AG04449 (cell line): ENCODE results near the gene RAPSN.

Experiments
- CTCF ChIA-PET: fragments of 350-600 bp; formaldehyde crosslinking; extraction: SDS; loops from one replicate; lab custom pipeline; 2021; ENCODE audit warnings: antibody characterized with exemption; lab: Yijun Ruan, JAX
- POLR2A ChIA-PET: fragments of 400-600, 350-600 bp; formaldehyde crosslinking; extraction: SDS; loops from one replicate; lab custom pipeline; 2020; ENCODE audit warnings: antibody characterized with exemption, inconsistent platforms; lab: Yijun Ruan, JAX
- DNase-seq: peaks from one replicate; pipeline ENCODE4 v3.0.0-alpha.2; 2010; ENCODE audit warnings: low read depth, low spot score
- H3K4me3 ChIP-seq: 2 replicates; pipeline ENCODE4 v1.5.1; 2011; ENCODE audit warnings: low read depth, mild to moderate bottlenecking, control low read depth, low read length
- TF ChIP-seq, protein P1 (sequence below): IDR thresholded peaks from one replicate; pipeline ENCODE4 v1.5.1; 2011; ENCODE audit warnings: mild to moderate bottlenecking, moderate library complexity, low read length, control low read depth, inconsistent platforms; ENCODE audit not compliant: insufficient read depth; ENCODE audit errors: missing control alignments

RAPSN gene

DNA sequence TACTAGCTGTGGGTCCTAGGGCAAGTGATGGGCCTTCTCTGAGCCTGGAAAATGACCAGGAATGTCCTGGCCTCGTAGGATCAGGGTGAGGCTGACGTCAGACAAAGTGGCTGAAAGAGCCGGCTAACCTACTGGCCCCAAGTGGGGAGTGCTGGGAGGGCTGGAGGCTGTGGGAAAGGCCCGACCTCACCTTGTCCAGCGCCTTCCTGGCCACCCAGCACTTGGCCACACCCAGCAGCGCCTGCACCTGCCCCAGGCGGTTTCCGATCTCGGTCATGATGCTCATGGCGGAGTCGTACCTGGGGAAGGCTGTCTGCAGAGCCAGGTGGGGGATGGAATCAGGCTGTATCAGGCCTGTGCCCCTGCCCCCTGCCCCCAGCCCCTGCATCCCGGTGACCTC lies 7.5 kb downstream of the RAPSN start:
- H3K4me3 ChIP-seq: no peak overlapping the region
- no peak for DNase-seq
- TF ChIP-seq, protein P1, sequence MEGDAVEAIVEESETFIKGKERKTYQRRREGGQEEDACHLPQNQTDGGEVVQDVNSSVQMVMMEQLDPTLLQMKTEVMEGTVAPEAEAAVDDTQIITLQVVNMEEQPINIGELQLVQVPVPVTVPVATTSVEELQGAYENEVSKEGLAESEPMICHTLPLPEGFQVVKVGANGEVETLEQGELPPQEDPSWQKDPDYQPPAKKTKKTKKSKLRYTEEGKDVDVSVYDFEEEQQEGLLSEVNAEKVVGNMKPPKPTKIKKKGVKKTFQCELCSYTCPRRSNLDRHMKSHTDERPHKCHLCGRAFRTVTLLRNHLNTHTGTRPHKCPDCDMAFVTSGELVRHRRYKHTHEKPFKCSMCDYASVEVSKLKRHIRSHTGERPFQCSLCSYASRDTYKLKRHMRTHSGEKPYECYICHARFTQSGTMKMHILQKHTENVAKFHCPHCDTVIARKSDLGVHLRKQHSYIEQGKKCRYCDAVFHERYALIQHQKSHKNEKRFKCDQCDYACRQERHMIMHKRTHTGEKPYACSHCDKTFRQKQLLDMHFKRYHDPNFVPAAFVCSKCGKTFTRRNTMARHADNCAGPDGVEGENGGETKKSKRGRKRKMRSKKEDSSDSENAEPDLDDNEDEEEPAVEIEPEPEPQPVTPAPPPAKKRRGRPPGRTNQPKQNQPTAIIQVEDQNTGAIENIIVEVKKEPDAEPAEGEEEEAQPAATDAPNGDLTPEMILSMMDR: no peak
- POLR2A ChIA-PET: no interaction called here
- CTCF ChIA-PET: interaction anchor here (1.0 to 2.7 kb wide), 2 partner anchors 15 to 67 kb away, joined by 3 to 7 read pairs; partner anchors contain the start of gene PSMC3

GRCh38 chr11:47440054-47440476 lies 8.9 kb downstream of the RAPSN start:
- ChIA-PET CTCF (interaction anchor here (1.1 to 2.7 kb wide), 3 partner anchors 15 to 66 kb away, joined by 3 to 7 read pairs (median 5); no protein-coding TSS in a partner anchor), POLR2A (no interaction called here)
- H3K4me3 ChIP-seq: no peak overlapping the region
- TF ChIP-seq, protein P1: no peak
- DNase-seq: no peak

- CTCF ChIA-PET: interaction anchor here (1.8 to 2.7 kb wide), 2 partner anchors 16 to 65 kb away, joined by 5 to 7 read pairs; no protein-coding TSS in a partner anchor
- POLR2A ChIA-PET: interaction anchor here (0.8 kb wide), 1 partner anchor 9 kb away, joined by 3 read pairs; no protein-coding TSS in a partner anchor
- TF ChIP-seq, protein P1: no peak
- no peak for DNase-seq
- no peak overlapping the region for H3K4me3 ChIP-seq
These were observed 10.2 kb downstream of the RAPSN start for GRCh38 chr11:47438721-47439120.

GRCh38 chr11:47437746-47438418 lies 11.1 kb downstream of the RAPSN start:
- CTCF ChIA-PET: interaction anchor here (0.9 to 1.4 kb wide), 3 partner anchors 11 to 17 kb away, joined by 3 to 4 read pairs (median 3); partner anchors contain the start of gene RAPSN
- TF ChIP-seq, protein P1: no peak
- DNase-seq: no peak
- POLR2A ChIA-PET: interaction anchor here (0.8 kb wide), 1 partner anchor 10 kb away, joined by 3 read pairs; no protein-coding TSS in a partner anchor
- H3K4me3 ChIP-seq: no peak overlapping the region

DNA sequence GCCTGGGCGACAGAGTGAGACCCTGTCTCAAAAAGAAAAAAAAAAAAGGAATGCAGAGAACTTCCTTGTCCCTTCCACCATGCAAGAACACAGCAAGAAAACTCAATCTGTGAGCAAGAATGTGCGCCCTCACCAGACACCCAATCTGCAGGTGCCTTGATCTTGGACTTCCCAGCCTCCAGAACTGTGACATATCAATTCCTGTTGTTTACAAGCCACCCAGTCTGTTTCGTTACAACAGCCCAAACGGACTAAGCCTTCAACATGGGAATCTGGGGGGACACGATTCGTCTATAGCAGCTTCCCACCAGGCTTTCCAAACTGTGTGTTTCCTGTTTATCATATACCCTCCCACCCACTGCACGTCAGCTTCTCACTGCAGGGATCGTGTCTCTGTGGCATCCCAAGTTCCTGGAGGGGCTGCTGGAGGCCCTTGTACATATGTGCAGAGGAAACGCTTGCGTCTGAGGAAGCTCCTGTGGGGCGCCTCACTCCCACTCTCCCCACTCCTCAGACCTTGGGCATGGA lies 11.7 kb downstream of the RAPSN start:
- TF ChIP-seq, protein P1: no peak
- no peak for DNase-seq
- ChIA-PET POLR2A (no interaction called here), CTCF (interaction anchor here (0.9 to 1.4 kb wide), 3 partner anchors 12 to 17 kb away, joined by 3 to 4 read pairs (median 3); partner anchors contain the start of gene RAPSN)
- H3K4me3 ChIP-seq: no peak overlapping the region

DNA sequence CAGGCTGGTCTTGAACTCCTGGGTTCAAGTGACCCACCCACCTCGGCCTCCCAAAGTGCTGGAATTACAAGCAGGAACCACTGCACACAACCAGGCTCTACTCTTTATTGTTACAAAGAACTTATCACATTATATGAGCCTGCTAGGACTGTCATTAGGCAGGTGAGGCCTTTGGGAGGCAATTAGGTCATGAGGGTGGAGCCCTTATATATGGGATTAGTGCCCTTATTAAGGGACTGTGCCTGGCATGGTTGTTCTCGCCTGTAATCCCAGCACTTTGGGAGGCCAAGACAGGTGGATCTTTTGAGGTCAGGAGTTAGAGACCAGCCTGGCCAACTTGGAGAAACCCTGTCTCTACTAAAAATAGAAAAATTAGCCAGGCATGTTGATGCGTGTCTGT lies 12.2 kb downstream of the RAPSN start:
- DNase-seq: no peak
- POLR2A ChIA-PET: no interaction called here
- H3K4me3 ChIP-seq: no peak overlapping the region
- TF ChIP-seq, protein P1: no peak
- CTCF ChIA-PET: interaction anchor here (1.3 kb wide), 2 partner anchors 18 to 63 kb away, joined by 3 to 4 read pairs; no protein-coding TSS in a partner anchor
